ENCODE results near the gene CYLD.

CYLD gene

DNA sequence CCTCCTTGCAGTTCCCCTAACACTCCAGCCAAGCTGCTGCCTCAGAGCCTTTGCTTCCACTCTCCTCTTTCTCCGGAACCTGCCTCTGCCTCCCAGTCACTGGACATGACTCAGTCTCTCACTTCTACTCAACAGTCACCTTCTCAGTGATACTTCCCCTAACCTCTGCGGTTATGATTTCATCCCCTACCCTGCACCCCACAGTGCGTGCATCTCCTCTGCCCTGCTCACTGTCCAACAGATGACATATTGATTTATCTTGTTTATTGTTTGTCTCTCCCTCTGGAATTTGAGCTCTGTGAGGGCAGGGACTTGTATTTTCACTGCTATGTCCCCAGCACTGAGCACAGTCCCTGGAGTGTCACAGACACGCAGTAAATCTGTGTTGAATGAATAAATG lies 100.7 kb downstream of the CYLD start:
- peak; percentile 7 to 21 (median 9) for DNase-seq (ENCODE audit: low read depth in 3 of 3)

- DNase-seq (ENCODE audit: low read depth in 3 of 3): no peak
These were observed 103.0 kb downstream of the CYLD start for GRCh38 chr16:50844840-50845239.

DNA sequence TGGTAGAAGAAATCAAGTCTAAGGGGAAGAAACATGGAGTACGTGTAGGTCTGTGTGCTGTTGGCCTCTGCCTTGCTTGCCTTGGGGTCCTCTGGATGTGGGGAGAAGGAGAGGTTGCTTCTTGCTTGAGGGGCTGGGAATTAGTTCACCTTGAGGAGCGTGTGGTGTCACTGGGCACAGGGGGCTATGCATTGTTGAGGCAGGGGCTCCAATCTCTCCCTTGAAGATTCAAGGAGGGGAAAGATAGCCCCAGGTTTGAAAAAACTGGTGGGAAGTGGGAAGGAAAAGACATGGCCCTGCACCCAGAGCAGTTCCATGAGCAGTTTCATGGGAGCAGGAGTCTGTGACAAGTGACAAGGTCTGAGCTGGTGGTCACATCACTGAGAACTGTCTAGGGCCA lies 103.4 kb downstream of the CYLD start:
- no peak for DNase-seq (ENCODE audit: low read depth in 3 of 3)

- DNase-seq (ENCODE audit: low read depth in 3 of 3): no peak
These were observed 104.6 kb downstream of the CYLD start for GRCh38 chr16:50846511-50846910.

DNA sequence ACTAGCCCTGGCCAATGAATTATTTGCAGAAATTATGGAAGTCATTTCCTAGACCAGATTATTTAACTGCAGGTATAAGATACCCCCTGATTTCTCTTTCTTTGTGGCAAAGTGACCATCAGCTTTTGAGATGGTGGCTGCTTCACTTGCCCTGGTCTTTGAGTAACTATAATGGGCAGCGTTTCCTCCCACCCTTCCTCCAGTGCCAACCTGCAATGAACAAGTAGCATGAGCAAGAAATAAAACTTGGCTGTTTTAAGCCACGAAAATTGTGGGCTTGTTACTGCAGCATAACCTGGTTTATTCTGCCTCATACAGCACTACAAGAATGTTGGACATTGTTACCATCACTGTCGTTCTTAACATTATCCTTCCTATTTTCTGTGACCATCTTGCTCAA lies 105.3 kb downstream of the CYLD start:
- DNase-seq (ENCODE audit: low read depth in 3 of 3): no peak

GRCh38 chr16:50848755-50849514 lies 107.0 kb downstream of the CYLD start:
- DNase-seq (ENCODE audit: low read depth in 3 of 3): no peak
